HT-29 (cell line): Measurements from ENCODE around the gene PTPRK. TPM values are rescaled to one million over a fixed set of nuclear protein-coding genes. Genes with fewer than 3 reads are reported as not detected.
"Not testable (repeated sequence)": the region's sequence is repeated elsewhere in the genome, so short reads cannot be mapped to it uniquely, and the experiment has no call there.

Experiments
- DNase-seq: peaks from one replicate; pipeline ENCODE4 v3.0.0-alpha.2; 2015; ENCODE audit warnings: low spot score
- total RNA-seq: library from RNA; depleted of rRNA; stranded (reverse); fragments of >200 nt; shearing (Covaris generic); gene quantifications from 2 replicates; pipeline ENCODE4 v1.2.3, GENCODE V29; 2014

PTPRK gene
- total RNA-seq, 1 experiment from 2014 or later: 190 TPM

- DNase-seq: no peak
Measured at GRCh38 chr6:127933852-127934840, 586.3 kb downstream of the PTPRK start.

- no peak for DNase-seq
Measured at GRCh38 chr6:127933137-127933536, 587.3 kb downstream of the PTPRK start.

GRCh38 chr6:127932708-127933107 is 587.7 kb downstream of the PTPRK start:
- DNase-seq: no peak

GRCh38 chr6:127926441-127926840 is 594.0 kb downstream of the PTPRK start:
- DNase-seq: not testable (repeated sequence)

- DNase-seq: no peak
Measured at GRCh38 chr6:127924440-127924839, 596.0 kb downstream of the PTPRK start.

- DNase-seq: no peak
Measured at GRCh38 chr6:127924031-127924430, 596.4 kb downstream of the PTPRK start.

- DNase-seq: no peak
Measured at GRCh38 chr6:127923135-127923534, 597.3 kb downstream of the PTPRK start.

- no peak for DNase-seq
Measured at GRCh38 chr6:127921982-127922381, 598.4 kb downstream of the PTPRK start.

- no peak for DNase-seq
Measured at GRCh38 chr6:127920804-127921203, 599.6 kb downstream of the PTPRK start.
